Fibroblast of the aortic adventitia (primary cell): Measurements from ENCODE around the gene HDDC3. TPM values are rescaled to one million over a fixed set of nuclear protein-coding genes. Genes with fewer than 3 reads are reported as not detected.

ENCODE experiments used
- DNase-seq: peaks from one replicate; pipeline ENCODE4 v3.0.0-alpha.2; 2010; ENCODE audit warnings: low read depth
- H3K4me3 ChIP-seq: 2 replicates; pipeline ENCODE4 v1.5.1; 2011; ENCODE audit warnings: low read depth, mild to moderate bottlenecking, control low read depth, low read length, moderate library complexity
- total RNA-seq: library from RNA; depleted of rRNA; stranded (reverse); fragments of >200 nt; gene quantifications from 2 replicates; pipeline ENCODE4 v1.2.3, GENCODE V29; 2012; ENCODE audit warnings: low replicate concordance
- TF ChIP-seq, protein P1 (sequence below): IDR thresholded peaks from 2 replicates; pipeline ENCODE4 v1.5.1; 2011; ENCODE audit warnings: mild to moderate bottlenecking, low read length, control low read depth, inconsistent platforms; ENCODE audit not compliant: insufficient read depth

HDDC3 gene
- total RNA-seq, 1 donor: 12.9 TPM

DNA sequence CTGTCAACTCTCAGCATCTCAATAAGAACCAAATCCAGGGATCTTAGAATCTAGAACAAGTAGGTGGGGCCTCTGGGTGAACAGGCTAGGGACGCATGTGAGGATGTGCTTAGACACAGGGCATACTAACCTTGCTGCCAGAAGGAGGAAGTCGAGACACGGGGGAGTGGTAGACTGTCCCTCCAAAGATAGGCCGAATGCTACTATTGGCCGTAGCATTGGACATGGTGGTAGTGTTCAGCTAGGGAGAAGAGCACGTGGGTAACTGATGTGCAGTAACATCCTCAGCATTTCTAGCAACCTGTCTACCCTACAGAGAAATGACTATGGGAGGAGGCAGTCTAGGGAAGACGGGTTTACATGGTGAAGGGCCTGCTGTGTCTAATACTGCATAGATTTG, 37.9 kb upstream of the HDDC3 start:
- no peak for DNase-seq
- no peak overlapping the region for H3K4me3 ChIP-seq
- TF ChIP-seq, protein P1, sequence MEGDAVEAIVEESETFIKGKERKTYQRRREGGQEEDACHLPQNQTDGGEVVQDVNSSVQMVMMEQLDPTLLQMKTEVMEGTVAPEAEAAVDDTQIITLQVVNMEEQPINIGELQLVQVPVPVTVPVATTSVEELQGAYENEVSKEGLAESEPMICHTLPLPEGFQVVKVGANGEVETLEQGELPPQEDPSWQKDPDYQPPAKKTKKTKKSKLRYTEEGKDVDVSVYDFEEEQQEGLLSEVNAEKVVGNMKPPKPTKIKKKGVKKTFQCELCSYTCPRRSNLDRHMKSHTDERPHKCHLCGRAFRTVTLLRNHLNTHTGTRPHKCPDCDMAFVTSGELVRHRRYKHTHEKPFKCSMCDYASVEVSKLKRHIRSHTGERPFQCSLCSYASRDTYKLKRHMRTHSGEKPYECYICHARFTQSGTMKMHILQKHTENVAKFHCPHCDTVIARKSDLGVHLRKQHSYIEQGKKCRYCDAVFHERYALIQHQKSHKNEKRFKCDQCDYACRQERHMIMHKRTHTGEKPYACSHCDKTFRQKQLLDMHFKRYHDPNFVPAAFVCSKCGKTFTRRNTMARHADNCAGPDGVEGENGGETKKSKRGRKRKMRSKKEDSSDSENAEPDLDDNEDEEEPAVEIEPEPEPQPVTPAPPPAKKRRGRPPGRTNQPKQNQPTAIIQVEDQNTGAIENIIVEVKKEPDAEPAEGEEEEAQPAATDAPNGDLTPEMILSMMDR: no peak

DNA sequence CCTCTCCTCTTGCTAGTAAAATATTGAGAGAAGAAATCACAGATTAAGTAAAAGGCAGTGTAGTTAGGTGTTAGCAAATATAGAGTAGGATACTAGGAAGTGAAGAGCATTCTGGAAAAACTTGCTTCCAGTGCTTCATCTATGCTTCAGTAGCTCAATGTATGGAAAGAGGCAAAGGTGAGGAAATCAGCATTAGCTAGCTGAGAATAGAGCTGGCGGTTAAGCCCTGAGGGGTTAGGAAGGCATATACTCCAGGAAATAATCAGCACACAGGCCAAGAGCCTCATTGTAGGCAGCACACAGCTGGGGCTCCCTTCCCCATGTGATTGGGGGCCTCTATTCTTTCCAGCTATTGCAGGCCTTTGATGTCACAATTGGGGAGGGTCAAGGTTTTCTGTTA, 36.1 kb upstream of the HDDC3 start:
- TF ChIP-seq, protein P1: no peak
- no peak for DNase-seq
- no peak overlapping the region for H3K4me3 ChIP-seq

DNA sequence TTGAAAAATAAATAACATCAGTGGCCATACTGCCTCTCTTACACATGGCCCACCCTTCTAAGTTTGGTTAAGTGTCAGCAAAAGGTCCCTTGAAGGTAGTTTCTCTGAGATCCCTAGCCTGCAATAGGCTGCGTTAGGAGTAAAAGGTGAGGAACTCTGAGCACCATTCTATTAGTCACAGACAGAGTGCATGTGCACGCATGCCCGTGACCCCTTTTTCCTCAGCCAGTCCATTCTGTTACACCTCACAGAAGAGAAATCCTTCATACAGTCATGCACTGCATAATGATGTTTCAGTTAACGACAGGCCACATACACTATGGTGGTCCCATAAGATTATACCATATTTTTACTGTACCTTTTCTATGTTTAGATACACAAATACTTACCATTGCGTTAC, 34.9 kb upstream of the HDDC3 start:
- TF ChIP-seq, protein P1: no peak
- DNase-seq: no peak
- H3K4me3 ChIP-seq: no peak overlapping the region

- TF ChIP-seq, protein P1: no peak
- no peak overlapping the region for H3K4me3 ChIP-seq
- DNase-seq: no peak
Measured at GRCh38 chr15:90966262-90966661, 33.9 kb upstream of the HDDC3 start.

DNA sequence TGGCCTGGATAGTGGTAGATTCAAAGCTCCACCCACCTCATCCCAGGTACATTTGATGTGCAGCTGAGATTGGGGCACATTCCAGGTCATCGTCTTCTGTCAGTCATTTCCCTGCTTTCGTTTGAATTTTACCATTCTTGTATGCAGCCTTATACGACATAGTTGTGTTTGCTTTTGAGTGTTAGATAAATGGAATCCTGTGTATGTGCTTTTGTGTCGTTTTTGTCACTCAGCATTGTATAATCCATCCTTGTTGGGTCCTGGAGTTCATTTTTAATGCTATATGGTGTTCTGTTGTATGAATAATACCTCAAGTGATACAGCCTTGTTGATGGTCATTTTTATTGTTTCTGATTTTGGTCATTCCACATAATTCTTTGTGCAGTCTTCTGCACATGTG, 29.7 kb upstream of the HDDC3 start:
- H3K4me3 ChIP-seq: no peak overlapping the region
- no peak for DNase-seq
- TF ChIP-seq, protein P1: no peak

DNA sequence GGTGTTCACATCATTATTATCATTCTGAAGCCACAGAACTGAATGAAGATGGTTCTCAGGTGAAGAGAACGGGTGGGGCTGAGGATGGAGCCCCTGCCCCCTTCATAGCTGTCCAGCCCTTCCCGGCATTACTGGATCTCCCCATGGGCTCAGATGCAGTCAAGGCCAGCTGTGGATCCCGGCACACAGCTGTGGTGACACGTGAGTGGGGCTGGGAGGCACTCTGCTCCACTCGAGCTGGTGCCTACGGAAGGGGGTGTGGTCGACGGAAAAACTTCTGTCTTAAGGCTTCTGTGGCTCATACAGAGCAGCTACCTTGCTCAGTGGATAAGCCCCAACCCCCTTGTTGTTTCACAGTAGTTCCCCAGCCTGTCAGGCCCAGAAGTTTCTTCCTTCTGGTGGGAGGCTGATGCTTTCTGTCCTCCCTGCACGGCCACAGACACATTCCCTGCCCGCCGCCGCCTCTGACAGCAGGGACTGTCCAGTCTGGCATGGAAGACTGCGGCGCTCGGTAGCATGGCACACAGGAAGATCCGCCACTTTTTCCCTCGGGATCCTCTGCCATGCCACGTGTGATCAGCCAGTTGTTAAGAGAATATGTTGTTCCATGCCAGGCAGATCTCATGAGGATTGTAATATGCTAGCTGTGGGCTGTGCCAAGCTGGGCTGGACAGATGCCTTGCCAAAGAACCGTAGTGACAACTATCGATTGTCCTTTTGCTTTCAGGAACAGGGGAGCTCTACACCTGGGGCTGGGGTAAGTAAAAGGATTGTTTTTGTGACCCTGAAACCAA, 28.1 kb upstream of the HDDC3 start:
- no peak overlapping the region for H3K4me3 ChIP-seq
- no peak for DNase-seq
- TF ChIP-seq, protein P1: no peak

DNA sequence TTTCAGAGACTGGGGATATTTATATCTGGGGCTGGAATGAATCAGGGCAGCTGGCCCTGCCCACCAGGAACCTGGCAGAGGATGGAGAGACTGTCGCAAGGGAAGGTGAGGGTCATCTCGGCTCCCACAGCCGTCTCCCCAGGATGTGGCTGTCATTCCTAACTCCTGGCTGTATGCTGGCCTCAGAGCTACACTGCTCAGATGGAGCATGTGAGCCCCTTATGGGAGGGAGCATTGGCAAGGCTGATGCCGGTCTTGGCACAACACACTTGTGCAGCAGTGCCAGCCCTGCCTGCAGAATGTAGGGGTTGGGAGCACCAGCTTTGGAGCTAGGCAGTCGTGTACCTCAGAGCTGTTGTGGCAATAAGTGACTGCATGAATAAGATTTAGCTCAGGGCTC, 27.5 kb upstream of the HDDC3 start:
- no peak overlapping the region for H3K4me3 ChIP-seq
- TF ChIP-seq, protein P1: no peak
- peak; percentile 51 for DNase-seq
